Neutrophil (primary cell): ENCODE data around the gene PPIL6.
A peak's percentile ranks its signal among the peaks of the same experiment; 100 is the strongest.

Experiments used
- H3K27ac ChIP-seq: fragments of 200-600 bp; sonication (generic); 2 replicates; pipeline ENCODE4 v1.5.1; 2016; ENCODE audit warnings: mild to moderate bottlenecking, moderate library complexity
- H3K27me3 ChIP-seq: fragments of 200-600 bp; sonication (generic); 2 replicates; pipeline ENCODE4 v1.6.0; 2016; ENCODE audit warnings: mild to moderate bottlenecking
- H3K36me3 ChIP-seq: fragments of 200-600 bp; sonication (generic); 2 replicates; pipeline ENCODE4 v1.5.1; 2017
- H3K4me1 ChIP-seq, 2 experiments: fragments of 200-600 bp in 1 of 2; sonication (generic) in 1 of 2; 1 replicate in 1 of 2; 2 replicates in 1 of 2; pipeline versions ENCODE4 v1.5.1 to v1.6.1; 2013 to 2016; ENCODE audit warnings: low read depth in 1 of 2, low read length in 1 of 2, mild to moderate bottlenecking in 1 of 2, moderate library complexity in 1 of 2; ENCODE audit not compliant: control insufficient read depth in 1 of 2, insufficient read depth in 1 of 2
- H3K4me3 ChIP-seq, 2 experiments: fragments of 200-600 bp in 1 of 2; sonication (generic) in 1 of 2; 1 replicate in 1 of 2; 2 replicates in 1 of 2; pipeline ENCODE4 v1.5.1; 2013 to 2016; ENCODE audit warnings: low read depth in 1 of 2, low read length in 1 of 2, mild to moderate bottlenecking in 1 of 2, moderate library complexity in 1 of 2
- H3K9me3 ChIP-seq: fragments of 200-600 bp; sonication (generic); 2 replicates; pipeline ENCODE4 v1.5.1; 2016
- TF ChIP-seq, protein P1 (sequence below): fragments of 200-600 bp; sonication (generic); IDR thresholded peaks from 2 replicates; pipeline ENCODE4 v1.5.1; 2016; ENCODE audit warnings: antibody characterized with exemption

Gene PPIL6

DNA sequence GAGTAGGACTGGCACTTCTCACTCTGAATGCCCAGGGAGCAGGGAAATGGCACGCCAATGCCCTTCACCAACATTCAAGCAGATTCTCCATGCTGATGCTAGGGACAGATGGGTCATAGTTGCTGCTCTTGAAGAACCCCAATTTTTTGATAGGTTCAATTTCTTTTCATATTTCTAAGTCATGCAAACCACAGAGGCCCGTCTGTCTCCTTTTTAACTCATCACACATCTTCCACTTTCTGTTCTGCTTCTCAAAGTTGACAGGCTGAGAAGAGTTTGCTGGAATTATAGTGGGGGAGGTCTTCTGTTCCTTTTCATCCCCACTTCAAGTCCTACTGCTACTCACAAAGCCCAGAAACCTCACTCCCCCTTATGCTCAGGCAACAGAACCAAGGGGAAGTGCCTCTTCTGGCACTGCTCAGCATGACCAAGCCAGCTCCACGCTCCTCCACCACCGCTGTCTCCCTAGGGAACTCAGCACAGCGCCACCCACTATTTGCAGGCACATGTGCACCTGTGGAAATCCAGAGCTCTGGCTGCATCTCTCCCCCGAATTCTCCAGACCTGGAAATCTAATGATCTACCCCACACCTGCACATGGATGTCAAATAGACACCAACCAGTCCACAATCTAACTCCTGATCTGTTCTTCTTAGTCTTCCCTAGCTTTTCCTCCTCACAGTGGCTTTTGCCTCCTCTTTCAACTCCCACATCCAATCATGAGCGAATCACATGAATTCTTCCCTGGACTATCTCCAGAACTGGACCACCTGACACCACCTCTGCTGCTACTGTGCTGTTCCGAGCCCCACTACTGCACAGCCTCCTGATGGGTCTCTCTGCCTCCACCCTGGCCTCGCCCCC is 31.9 kb upstream of the PPIL6 start:
- H3K27me3 ChIP-seq = no peaks in the 10 kb centered on the region
- H3K4me3 ChIP-seq = no peak overlapping the region
- TF ChIP-seq, protein P1, sequence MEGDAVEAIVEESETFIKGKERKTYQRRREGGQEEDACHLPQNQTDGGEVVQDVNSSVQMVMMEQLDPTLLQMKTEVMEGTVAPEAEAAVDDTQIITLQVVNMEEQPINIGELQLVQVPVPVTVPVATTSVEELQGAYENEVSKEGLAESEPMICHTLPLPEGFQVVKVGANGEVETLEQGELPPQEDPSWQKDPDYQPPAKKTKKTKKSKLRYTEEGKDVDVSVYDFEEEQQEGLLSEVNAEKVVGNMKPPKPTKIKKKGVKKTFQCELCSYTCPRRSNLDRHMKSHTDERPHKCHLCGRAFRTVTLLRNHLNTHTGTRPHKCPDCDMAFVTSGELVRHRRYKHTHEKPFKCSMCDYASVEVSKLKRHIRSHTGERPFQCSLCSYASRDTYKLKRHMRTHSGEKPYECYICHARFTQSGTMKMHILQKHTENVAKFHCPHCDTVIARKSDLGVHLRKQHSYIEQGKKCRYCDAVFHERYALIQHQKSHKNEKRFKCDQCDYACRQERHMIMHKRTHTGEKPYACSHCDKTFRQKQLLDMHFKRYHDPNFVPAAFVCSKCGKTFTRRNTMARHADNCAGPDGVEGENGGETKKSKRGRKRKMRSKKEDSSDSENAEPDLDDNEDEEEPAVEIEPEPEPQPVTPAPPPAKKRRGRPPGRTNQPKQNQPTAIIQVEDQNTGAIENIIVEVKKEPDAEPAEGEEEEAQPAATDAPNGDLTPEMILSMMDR = no peak
- H3K4me1 ChIP-seq = peaks cover 33% of the 10 kb centered on the region in 2 experiments
- H3K36me3 ChIP-seq = peaks cover 40% of the 10 kb centered on the region
- no peaks in the 10 kb centered on the region for H3K9me3 ChIP-seq
- H3K27ac ChIP-seq = peak overlapping the region; percentile 82

DNA sequence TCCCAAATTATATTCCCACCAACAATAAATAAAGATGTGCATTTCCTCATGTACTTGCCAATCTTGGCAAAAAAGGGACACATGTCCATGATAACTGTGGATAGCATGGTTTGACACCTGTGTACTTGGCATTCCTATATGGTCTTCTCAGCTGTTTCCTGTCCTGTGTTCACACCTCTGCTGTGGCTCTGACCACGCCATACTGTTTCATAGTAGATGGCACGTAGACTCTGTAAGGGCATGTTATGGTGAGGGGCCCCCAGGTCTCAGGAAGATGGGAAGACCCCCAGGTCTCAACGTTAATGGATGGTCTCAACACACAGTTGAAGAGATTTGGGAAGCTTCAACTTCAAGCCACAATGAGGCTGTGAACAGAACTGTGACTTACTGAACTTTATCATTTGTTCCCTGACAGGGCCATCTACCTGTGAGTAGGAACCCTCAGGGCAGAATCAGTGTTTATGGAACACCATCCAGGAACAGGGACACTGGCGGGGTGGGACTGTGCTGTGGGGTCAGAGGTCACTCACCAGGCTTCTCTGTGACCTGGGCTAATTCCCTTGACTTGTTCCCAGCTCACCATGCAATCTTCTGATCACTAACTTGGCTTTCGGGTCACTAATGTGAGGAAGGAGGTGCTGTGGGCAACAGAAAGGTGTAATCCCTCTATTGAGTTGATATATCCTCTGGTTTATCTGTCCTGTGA is 30.8 kb upstream of the PPIL6 start:
- TF ChIP-seq, protein P1 = no peak
- peaks cover 37% of the 10 kb centered on the region for H3K36me3 ChIP-seq
- peaks cover 33% of the 10 kb centered on the region in 2 experiments for H3K4me1 ChIP-seq

DNA sequence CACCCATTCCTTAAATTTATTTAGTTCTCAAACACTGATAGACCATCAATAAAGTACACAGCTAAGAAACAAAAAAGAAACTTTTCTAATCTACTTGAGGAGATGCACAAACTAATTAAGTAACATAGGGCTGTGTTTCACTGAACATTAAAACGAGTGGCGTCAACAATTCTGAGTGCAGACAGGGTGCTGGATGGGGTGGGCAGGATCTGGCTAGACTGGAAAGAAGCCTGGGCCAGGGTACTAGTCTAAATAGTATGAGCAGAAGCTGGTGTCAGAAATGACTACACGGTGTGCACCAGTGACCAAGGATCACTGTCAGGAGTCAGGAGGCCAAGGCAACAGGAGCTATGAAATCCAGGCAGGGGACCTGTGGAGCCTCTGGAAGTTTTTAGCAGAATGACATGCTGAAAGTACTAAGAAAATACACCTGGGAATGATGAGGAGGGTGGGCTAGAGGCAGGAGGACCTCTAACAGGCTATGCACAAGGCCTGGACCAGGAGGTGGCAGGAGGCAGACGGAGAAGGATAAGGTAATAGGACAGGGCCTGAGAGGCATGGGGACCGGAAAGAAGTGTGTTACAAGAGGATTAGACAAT is 29.3 kb upstream of the PPIL6 start:
- TF ChIP-seq, protein P1 = no peak
- peaks cover 33% of the 10 kb centered on the region in 2 experiments for H3K4me1 ChIP-seq
- no peaks in the 10 kb centered on the region for H3K9me3 ChIP-seq
- no peaks in the 10 kb centered on the region for H3K27me3 ChIP-seq
- H3K36me3 ChIP-seq = peaks cover 34% of the 10 kb centered on the region
- H3K27ac ChIP-seq = peak overlapping the region; percentile 82
- H3K4me3 ChIP-seq = peak overlapping the region in 1 of 2 experiments; percentile 6

More for the DNA sequence above, 30.8 kb upstream of the PPIL6 start:
- Histone ChIP-seq H3K4me3 (no peak overlapping the region), H3K27ac (peak overlapping the region; percentile 82), H3K9me3 (no peaks in the 10 kb centered on the region), H3K27me3 (no peaks in the 10 kb centered on the region)

DNA sequence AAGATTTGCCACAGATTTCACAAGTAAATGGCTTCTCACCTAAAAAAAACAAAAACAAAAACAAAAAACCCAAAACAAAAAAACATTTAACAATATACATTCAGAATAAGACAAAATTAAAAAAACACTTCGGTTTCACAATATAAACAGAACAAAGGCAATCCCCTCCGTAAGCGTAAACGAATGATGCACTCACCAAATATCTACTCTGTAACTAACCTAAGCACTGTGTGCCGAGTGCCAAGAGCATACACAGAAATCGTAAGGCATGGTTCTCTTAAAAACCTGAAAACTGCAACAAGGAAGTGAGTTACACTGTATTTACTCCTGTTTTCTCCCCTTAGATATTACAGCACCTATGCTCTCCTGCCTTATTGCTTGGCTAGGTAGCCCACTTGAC is 27.3 kb upstream of the PPIL6 start:
- Histone ChIP-seq H3K9me3 (no peaks in the 10 kb centered on the region), H3K4me1 (peaks cover 33% of the 10 kb centered on the region in 2 experiments), H3K36me3 (peaks cover 26% of the 10 kb centered on the region), H3K27ac (no peak overlapping the region), H3K4me3 (no peak overlapping the region), H3K27me3 (no peaks in the 10 kb centered on the region)
- TF ChIP-seq, protein P1 = no peak

- TF ChIP-seq, protein P1 = no peak
- H3K27ac ChIP-seq = no peak overlapping the region
- no peak overlapping the region for H3K4me3 ChIP-seq
- peaks cover 27 to 30% of the 10 kb centered on the region in 2 experiments for H3K4me1 ChIP-seq
- no peaks in the 10 kb centered on the region for H3K9me3 ChIP-seq
- H3K36me3 ChIP-seq = peaks cover 32% of the 10 kb centered on the region
- no peaks in the 10 kb centered on the region for H3K27me3 ChIP-seq
Observed at GRCh38 chr6:109466212-109466923, 25.9 kb upstream of the PPIL6 start.
